IPS-15b (cell line): ENCODE measurements around the gene PLEKHF1.

Experiments used
- H3K27me3 ChIP-seq: one replicate; pipeline ENCODE4 v1.6.1; 2013; ENCODE audit warnings: low read length; ENCODE audit not compliant: control insufficient read depth, insufficient read depth
- H3K36me3 ChIP-seq: one replicate; pipeline ENCODE4 v1.6.1; 2013; ENCODE audit warnings: low read length; ENCODE audit not compliant: control insufficient read depth, insufficient read depth
- H3K4me1 ChIP-seq: one replicate; pipeline ENCODE4 v1.6.1; 2013; ENCODE audit warnings: mild to moderate bottlenecking, low read length; ENCODE audit not compliant: control insufficient read depth, insufficient read depth
- H3K4me3 ChIP-seq: one replicate; pipeline ENCODE4 v1.5.1; 2013; ENCODE audit warnings: low read depth, low read length
- H3K9ac ChIP-seq: one replicate; pipeline ENCODE4 v1.6.1; 2013; ENCODE audit warnings: low read depth, mild to moderate bottlenecking, low read length
- H3K9me3 ChIP-seq: one replicate; pipeline ENCODE4 v1.6.1; 2013; ENCODE audit warnings: mild to moderate bottlenecking, low read length; ENCODE audit not compliant: control insufficient read depth, insufficient read depth

The PLEKHF1 gene

DNA sequence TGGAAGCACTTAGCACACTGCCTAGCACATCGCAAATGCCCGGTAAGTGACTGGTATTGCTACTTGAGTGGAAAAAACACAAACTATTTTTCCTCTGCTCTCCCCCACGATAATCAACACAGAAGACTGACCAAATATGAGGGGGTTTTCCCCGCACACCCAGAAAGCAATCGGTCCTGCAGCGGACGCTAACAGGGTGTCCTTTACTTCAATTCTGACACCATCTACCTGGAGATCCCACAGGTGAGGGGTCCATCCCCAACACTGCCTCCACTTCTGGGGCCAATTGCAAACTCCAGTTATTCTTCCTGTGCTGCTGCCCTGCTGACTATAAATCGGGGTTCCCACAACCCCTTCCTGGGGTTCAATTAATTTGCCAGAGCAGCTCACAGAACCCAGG, 26.2 kb upstream of the PLEKHF1 start:
- H3K9me3 ChIP-seq = no peaks in the 10 kb centered on the region
- no peaks in the 10 kb centered on the region for H3K4me1 ChIP-seq
- H3K9ac ChIP-seq = no peak overlapping the region
- H3K36me3 ChIP-seq = no peaks in the 10 kb centered on the region
- H3K27me3 ChIP-seq = no peaks in the 10 kb centered on the region
- no peak overlapping the region for H3K4me3 ChIP-seq

DNA sequence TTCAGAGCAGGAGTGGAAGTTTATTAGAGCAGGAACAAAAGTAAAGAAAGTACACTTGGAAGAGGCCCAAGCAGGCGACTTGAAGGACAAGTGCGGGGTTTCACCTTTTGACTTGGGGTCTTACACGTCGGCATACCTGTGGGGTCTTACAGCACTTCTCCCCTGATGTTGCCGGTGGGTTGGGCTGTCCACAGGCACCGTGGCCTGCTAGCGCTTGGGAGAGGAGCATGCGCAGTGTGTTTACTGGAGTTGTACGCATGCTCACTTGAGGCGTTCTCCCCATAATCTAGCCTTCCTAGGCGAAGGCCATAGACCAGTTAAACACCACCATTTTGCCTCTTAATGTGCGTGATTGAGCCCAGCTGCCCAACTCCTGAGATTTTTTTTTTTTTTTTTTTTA, 25.0 kb upstream of the PLEKHF1 start:
- Histone ChIP-seq H3K4me1 (peaks cover 2% of the 10 kb centered on the region), H3K4me3 (no peak overlapping the region), H3K9me3 (no peaks in the 10 kb centered on the region), H3K27me3 (no peaks in the 10 kb centered on the region), H3K9ac (no peak overlapping the region), H3K36me3 (no peaks in the 10 kb centered on the region)

DNA sequence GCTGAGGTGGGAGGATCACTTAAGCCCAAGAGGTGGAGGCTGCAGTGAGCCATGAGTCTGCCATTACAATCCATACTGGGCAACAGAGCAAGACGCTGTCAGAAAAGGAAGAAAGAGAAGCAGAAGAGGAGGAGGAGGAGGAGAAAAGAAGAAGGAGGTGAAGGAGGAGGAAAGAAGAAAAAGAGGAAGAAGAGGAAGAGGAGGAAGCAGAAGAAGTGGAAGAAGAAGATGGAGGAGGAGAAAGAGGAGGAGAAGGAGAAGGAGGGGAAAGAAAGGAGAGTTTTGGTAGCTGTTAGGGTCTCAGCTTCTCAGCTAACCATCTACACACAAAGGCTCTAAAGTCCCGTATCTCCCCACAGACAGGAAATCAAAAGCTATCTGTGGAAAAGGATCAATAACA, 23.7 kb upstream of the PLEKHF1 start:
- Histone ChIP-seq H3K4me1 (peaks cover 11% of the 10 kb centered on the region), H3K9ac (no peak overlapping the region), H3K36me3 (no peaks in the 10 kb centered on the region), H3K9me3 (no peaks in the 10 kb centered on the region), H3K27me3 (no peaks in the 10 kb centered on the region), H3K4me3 (no peak overlapping the region)

DNA sequence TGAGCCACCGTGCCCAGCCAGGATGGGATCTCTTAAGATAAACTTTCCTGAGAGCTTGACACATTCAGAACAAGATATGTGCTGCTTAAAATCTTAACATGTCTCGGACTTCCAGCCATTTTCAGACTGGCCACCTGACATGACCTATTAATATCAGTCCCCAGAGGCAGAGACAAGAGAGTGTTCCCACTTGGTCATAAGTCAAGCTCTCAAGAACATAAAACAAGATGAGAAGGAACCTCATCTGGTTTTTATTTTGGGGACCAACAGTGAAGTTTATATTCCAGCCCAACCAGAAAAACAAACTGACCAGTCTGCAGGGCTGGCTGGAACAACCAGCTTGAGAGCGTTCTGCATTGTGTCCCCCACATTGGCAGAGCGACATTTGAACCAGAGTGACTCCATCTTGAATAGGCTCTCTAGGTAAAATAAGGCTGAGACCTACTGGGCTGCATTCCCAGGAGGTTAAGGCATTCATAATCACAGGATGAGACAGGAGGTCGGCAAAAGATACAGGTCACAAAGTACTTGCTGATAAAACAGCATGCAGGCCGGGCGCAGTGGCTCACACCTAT, 21.8 kb upstream of the PLEKHF1 start:
- Histone ChIP-seq H3K9me3 (no peaks in the 10 kb centered on the region), H3K36me3 (no peaks in the 10 kb centered on the region), H3K9ac (no peak overlapping the region), H3K27me3 (no peaks in the 10 kb centered on the region), H3K4me1 (peaks cover 11% of the 10 kb centered on the region), H3K4me3 (no peak overlapping the region)

DNA sequence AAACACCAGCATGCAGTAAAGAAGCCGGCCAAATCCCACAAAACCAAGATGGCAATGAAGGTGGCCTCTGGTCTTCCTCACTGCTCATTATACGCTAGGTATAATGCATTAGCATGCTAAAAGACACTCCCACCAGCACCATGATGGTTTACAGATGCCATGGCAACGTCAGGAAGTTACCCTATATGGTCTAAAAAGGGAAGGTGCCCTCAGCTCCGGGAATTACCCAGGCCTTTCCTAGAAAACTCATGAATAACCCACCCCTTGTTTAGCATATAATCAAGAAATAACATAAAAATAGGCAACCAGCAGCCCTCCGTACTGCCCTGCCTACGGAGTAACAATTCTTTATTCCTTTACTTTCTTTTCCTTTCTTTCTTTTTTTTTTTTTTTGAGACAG, 21.1 kb upstream of the PLEKHF1 start:
- Histone ChIP-seq H3K9ac (no peak overlapping the region), H3K4me1 (peaks cover 11% of the 10 kb centered on the region), H3K27me3 (no peaks in the 10 kb centered on the region), H3K4me3 (no peak overlapping the region), H3K36me3 (no peaks in the 10 kb centered on the region), H3K9me3 (no peaks in the 10 kb centered on the region)

DNA sequence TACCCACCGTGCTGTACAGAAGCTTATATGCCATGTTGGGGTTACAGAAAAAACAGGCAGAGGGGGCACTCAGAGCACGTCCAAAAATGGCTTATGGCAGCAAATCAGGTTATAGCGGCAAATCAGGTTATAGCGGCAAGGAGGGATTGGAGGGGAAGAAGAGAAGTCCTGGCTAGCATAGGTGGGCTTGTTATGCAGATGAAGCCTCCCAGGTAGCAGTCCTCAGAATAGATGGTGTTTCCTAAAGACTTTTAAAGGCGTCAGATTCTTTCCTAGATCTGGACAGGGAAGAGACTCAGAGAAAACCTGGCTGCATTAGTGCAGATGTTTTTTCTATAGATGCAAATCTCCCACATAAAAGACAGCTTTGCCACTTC, 19.8 kb upstream of the PLEKHF1 start:
- H3K9ac ChIP-seq = peak overlapping the region; percentile 8
- no peaks in the 10 kb centered on the region for H3K36me3 ChIP-seq
- H3K27me3 ChIP-seq = no peaks in the 10 kb centered on the region
- no peaks in the 10 kb centered on the region for H3K9me3 ChIP-seq
- H3K4me3 ChIP-seq = no peak overlapping the region
- peaks cover 11% of the 10 kb centered on the region for H3K4me1 ChIP-seq

DNA sequence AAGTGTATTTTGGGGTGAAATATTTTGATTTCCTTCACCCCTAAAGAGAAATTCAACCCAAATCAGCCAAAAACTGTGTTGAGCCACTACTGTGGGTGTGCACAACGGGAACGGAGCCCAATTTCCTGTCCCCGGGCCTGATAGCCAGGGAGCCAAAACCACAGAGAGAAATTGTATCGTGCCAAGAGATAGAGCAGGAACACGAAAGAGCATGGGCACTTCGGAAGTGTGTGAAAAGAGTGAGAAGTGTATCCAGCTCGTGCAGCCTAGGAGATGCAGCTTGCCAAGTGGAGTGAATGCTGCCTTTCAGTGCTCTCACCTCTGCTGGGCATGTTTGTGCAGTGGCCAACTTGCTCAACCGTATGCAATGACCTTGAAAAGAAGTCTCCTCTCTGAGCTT, 19.4 kb upstream of the PLEKHF1 start:
- Histone ChIP-seq H3K4me3 (no peak overlapping the region), H3K4me1 (peaks cover 11% of the 10 kb centered on the region), H3K9me3 (no peaks in the 10 kb centered on the region), H3K27me3 (no peaks in the 10 kb centered on the region), H3K36me3 (no peaks in the 10 kb centered on the region), H3K9ac (no peak overlapping the region)

DNA sequence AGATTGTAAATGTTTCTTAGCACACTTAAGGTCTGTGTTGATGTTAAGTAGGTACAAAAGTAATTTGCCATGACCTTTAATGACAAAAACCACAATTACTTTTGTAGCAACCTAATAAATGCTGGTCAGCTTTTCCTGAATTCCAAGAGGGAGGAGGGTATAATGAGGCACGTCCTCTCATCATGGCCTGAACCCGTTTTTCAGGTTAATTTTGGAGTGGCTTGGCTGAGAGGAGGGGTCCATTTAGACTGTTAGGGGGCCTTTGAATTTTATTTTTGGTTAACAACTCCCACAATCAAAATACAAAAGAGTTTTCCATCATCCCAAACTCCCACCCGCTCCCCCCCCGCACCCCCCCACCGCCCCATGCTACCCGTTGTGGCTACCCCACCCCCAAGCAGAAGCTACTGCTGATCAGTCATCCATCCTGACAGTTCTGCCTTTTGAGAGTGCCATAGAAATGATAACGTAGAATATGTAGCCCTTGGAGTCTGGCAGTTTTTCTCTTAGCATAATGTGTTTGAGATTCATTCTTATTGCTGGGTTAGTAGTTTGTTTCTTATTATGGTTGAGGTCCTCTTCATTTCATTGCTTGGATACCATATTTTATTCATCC, 14.4 kb upstream of the PLEKHF1 start:
- no peaks in the 10 kb centered on the region for H3K36me3 ChIP-seq
- no peak overlapping the region for H3K9ac ChIP-seq
- no peaks in the 10 kb centered on the region for H3K9me3 ChIP-seq
- no peak overlapping the region for H3K4me3 ChIP-seq
- H3K4me1 ChIP-seq = peaks cover 2% of the 10 kb centered on the region
- no peaks in the 10 kb centered on the region for H3K27me3 ChIP-seq

DNA sequence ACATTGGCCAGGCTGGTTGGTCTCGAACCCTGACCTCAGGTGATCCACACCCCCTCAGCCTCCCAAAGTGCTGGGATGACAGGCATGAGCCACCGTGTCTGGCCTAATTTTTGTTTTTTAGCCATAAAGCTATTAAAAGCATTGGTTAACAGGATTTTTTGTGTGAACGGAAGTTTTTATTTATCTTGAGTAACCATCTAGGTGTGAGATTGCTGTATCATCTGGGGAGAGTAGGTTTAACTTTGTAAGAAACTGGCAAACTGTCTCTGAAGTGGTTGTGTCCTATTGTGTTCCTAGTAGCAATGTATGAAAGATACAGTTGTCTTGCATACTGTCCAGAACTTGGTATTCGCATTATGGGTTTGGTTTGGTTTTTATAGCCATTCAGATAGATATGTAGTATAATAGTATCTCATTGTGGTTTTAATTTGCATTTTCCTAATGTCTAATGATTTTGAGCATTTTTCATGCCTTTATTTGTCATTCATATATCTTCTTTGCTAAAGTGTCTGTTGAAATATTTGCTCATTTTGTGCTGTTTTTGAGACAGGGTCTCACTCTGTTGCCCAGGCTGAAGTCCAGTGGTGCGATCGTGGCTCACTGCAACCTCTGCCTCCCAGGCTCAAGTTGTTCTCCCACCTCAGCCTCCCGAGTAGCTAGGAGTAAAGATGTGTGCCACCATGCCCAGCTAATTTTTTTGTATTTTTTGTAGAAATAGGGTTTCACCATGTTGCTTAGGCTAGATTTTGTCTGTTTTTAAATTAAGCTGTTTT, 13.5 kb upstream of the PLEKHF1 start:
- H3K4me3 ChIP-seq = no peak overlapping the region
- no peaks in the 10 kb centered on the region for H3K9me3 ChIP-seq
- H3K36me3 ChIP-seq = no peaks in the 10 kb centered on the region
- no peaks in the 10 kb centered on the region for H3K4me1 ChIP-seq
- no peaks in the 10 kb centered on the region for H3K27me3 ChIP-seq
- no peak overlapping the region for H3K9ac ChIP-seq

DNA sequence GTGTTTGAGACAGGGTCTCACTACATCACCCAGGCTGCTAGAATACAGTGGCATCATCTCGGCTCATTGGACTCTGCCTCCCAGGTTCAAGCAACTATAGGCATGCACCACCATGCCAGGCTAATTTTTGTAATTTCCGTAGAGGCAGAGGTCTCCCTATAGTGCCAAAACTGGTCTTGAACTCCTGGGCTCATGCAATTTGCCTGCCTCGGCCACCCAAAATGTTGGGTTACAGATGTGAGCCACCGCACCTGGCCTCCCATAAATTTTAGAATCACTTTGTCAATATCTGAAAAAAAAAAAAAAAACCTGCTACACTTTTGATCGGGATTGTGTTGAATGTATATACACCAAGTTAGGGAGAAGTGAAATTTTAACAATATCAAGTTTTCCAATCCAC, 11.9 kb upstream of the PLEKHF1 start:
- Histone ChIP-seq H3K4me3 (no peak overlapping the region), H3K36me3 (no peaks in the 10 kb centered on the region), H3K4me1 (no peaks in the 10 kb centered on the region), H3K27me3 (no peaks in the 10 kb centered on the region), H3K9ac (no peak overlapping the region), H3K9me3 (no peaks in the 10 kb centered on the region)

DNA sequence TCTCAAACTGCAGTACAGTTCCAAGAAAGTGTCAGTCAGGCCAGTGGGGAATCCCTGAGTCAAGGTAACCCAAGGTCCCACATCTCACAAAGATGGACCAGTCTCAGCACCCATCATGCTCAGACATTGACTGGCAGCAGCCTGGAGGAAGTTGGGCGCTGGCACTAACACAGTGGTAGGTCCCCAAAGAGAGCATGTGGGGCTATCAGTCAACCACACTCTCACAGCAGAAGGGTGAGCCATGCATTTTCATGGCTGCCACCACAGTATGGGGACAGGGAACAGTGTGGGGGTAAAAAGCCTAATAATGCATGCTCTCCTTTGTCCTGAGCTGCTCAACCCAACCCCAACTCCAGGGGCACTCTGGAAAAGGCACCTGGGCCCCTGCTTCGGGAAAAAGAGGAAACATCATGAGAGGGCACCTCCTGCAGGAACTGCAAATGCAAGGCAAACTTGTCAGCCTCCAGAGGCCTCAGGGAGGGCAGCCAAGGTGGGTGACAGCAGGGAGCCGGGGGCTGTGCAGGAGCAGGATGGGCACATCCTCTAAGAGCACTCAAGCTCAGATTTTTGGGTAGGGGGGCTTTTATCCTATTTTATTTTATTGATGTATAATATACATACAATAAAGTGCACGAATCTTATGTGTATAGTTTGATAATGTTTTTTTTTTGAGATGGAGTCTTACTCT, 9.5 kb upstream of the PLEKHF1 start:
- Histone ChIP-seq H3K9ac (no peak overlapping the region), H3K4me1 (no peaks in the 10 kb centered on the region), H3K9me3 (no peaks in the 10 kb centered on the region), H3K36me3 (no peaks in the 10 kb centered on the region), H3K4me3 (no peak overlapping the region), H3K27me3 (no peaks in the 10 kb centered on the region)
